SK-N-SH (cell line): ENCODE results near the gene MAML3. TPM values are rescaled to one million over a fixed set of nuclear protein-coding genes. Genes with fewer than 3 reads are reported as not detected.

Experiments used
- CTCF ChIA-PET: fragments of 300-600, 350-600 bp; formaldehyde crosslinking; extraction: SDS; loops from one replicate; lab custom pipeline; 2021; lab: Yijun Ruan, JAX
- POLR2A ChIA-PET: fragments of 350-600 bp; sonication (Branson Sonifier 250); formaldehyde crosslinking; extraction: SDS; loops from one replicate; lab custom pipeline; 2020; ENCODE audit warnings: antibody characterized with exemption, inconsistent platforms; lab: Yijun Ruan, JAX
- DNase-seq: peaks from one replicate; pipeline ENCODE4 v3.0.0; 2012
- H2AFZ ChIP-seq: fragments of 200-600 bp; sonication (generic); 2 replicates; pipeline ENCODE4 v1.8.1; 2016; ENCODE audit warnings: antibody characterized with exemption, mild to moderate bottlenecking, low read depth
- H3F3A ChIP-seq: fragments of 200-600 bp; sonication (generic); replicated peaks from 2 replicates; pipeline ENCODE3; 2016; ENCODE audit warnings: antibody characterized with exemption, mild to moderate bottlenecking; ENCODE audit not compliant: insufficient read depth
- H3K27ac ChIP-seq, 2 experiments: fragments of 200-500 bp in 1 of 2; fragments of 200-600 bp in 1 of 2; sonication (Bioruptor generic) in 1 of 2; sonication (generic), shearing (Covaris generic) in 1 of 2; 2 replicates each; pipeline versions ENCODE4 v1.5.1 to v1.6.1; 2014 to 2016; ENCODE audit warnings: low read depth in 2 of 2, inconsistent platforms in 1 of 2, low read length in 1 of 2, mild to moderate bottlenecking in 1 of 2, mixed read lengths in 1 of 2
- H3K27me3 ChIP-seq: fragments of 200-600 bp; sonication (generic), shearing (Covaris generic); 2 replicates; pipeline ENCODE4 v1.6.1; 2016; ENCODE audit warnings: mixed run types; ENCODE audit not compliant: insufficient read depth
- H3K36me3 ChIP-seq, 2 experiments: fragments of 200-500 bp in 1 of 2; fragments of 200-600 bp in 1 of 2; sonication (Bioruptor generic) in 1 of 2; sonication (generic) in 1 of 2; replicated peaks in 1 of 2; 2 replicates each; pipeline versions ENCODE3 to v1.5.1; 2014 to 2016; ENCODE audit warnings: low read length in 1 of 2, mild to moderate bottlenecking in 1 of 2; ENCODE audit not compliant: insufficient read depth in 2 of 2, control insufficient read depth in 1 of 2
- H3K4me1 ChIP-seq, 2 experiments: fragments of 200-500 bp in 1 of 2; fragments of 200-600 bp in 1 of 2; sonication (Bioruptor generic) in 1 of 2; sonication (generic), shearing (Covaris generic) in 1 of 2; 2 replicates each; pipeline versions ENCODE4 v1.5.1 to v1.6.1; 2014 to 2016; ENCODE audit warnings: low read depth in 1 of 2, low read length in 1 of 2, mixed run types in 1 of 2; ENCODE audit not compliant: insufficient read depth in 2 of 2, control insufficient read depth in 1 of 2
- H3K4me2 ChIP-seq: fragments of 200-600 bp; sonication (generic), shearing (Covaris generic); 2 replicates; pipeline ENCODE4 v1.6.1; 2017; ENCODE audit warnings: mixed run types
- H3K4me3 ChIP-seq, 2 experiments: fragments of 200-500 bp in 1 of 2; fragments of 200-600 bp in 1 of 2; sonication (Bioruptor generic) in 1 of 2; sonication (generic), shearing (Covaris generic) in 1 of 2; 2 replicates each; pipeline versions ENCODE4 v1.5.1 to v1.8.1; 2014 to 2016; ENCODE audit warnings: low read depth in 2 of 2, inconsistent platforms in 1 of 2, low read length in 1 of 2, mild to moderate bottlenecking in 1 of 2, mixed read lengths in 1 of 2, moderate library complexity in 1 of 2
- H3K79me2 ChIP-seq: fragments of 200-600 bp; sonication (generic); 2 replicates; pipeline ENCODE4 v1.8.1; 2017; ENCODE audit warnings: mild to moderate bottlenecking; ENCODE audit not compliant: insufficient read depth
- H3K9ac ChIP-seq: fragments of 200-600 bp; sonication (generic); 2 replicates; pipeline ENCODE4 v1.6.1; 2017; ENCODE audit warnings: mixed run types
- H3K9me2 ChIP-seq: fragments of 200-600 bp; sonication (generic); 2 replicates; pipeline ENCODE4 v1.6.1; 2017; ENCODE audit warnings: mixed run types
- H3K9me3 ChIP-seq: fragments of 200-600 bp; sonication (generic); 2 replicates; pipeline ENCODE4 v1.6.1; 2017; ENCODE audit warnings: mixed run types, mild to moderate bottlenecking, moderate library complexity
- H4K20me1 ChIP-seq: fragments of 200-600 bp; sonication (generic); 2 replicates; pipeline ENCODE4 v1.6.1; 2017; ENCODE audit warnings: mild to moderate bottlenecking, mixed run types; ENCODE audit not compliant: insufficient read depth
- CHD2 ChIP-seq: fragments of 150-350 bp; IDR thresholded peaks from 2 replicates; pipeline ENCODE4 v1.6.1; 2018; ENCODE audit warnings: low read length; ENCODE audit not compliant: partially characterized antibody
- ELF1 ChIP-seq: IDR thresholded peaks from 2 replicates; pipeline ENCODE4 v1.4.0; 2012
- EP300 ChIP-seq, 2 experiments: IDR thresholded peaks; 2 replicates each; pipeline versions ENCODE4 v1.4.0 to v1.6.1; 2012; ENCODE audit warnings: borderline replicate concordance in 1 of 2, low read depth in 1 of 2, low read length in 1 of 2
- FOSL2 ChIP-seq: IDR thresholded peaks from 2 replicates; pipeline ENCODE4 v1.4.0; 2012; ENCODE audit warnings: low read depth, mild to moderate bottlenecking, moderate library complexity, borderline replicate concordance
- JUND ChIP-seq: IDR thresholded peaks from 2 replicates; pipeline ENCODE4 v1.4.0; 2012
- MEF2A ChIP-seq: IDR thresholded peaks from 2 replicates; pipeline ENCODE4 v1.4.0; 2012; ENCODE audit warnings: low read depth, borderline replicate concordance
- NFIC ChIP-seq: IDR thresholded peaks from 2 replicates; pipeline ENCODE4 v1.4.0; 2012; ENCODE audit warnings: borderline replicate concordance
- NRF1 ChIP-seq: IDR thresholded peaks from 2 replicates; pipeline ENCODE4 v1.6.1; 2012; ENCODE audit warnings: low read depth, mild to moderate bottlenecking, low read length
- POLR2AphosphoS5 ChIP-seq: IDR thresholded peaks from 2 replicates; pipeline ENCODE4 v1.6.1; 2012; ENCODE audit warnings: low read depth, low read length
- RAD21 ChIP-seq: IDR thresholded peaks from 2 replicates; pipeline ENCODE4 v1.6.1; 2012; ENCODE audit warnings: mild to moderate bottlenecking, low read length
- SMC3 ChIP-seq: IDR thresholded peaks from 2 replicates; pipeline ENCODE4 v1.6.1; 2012; ENCODE audit warnings: low read depth, low read length, improper control_type of control experiment
- YY1 ChIP-seq: IDR thresholded peaks from 2 replicates; pipeline ENCODE4 v1.4.0; 2012; ENCODE audit warnings: low read depth, mild to moderate bottlenecking
- WGBS: methylation state at CpG from one replicate; pipeline ENCODE4 v1.1.6; 2017; ENCODE audit warnings: low lambda C conversion rate; 5-methylcytosine and 5-hydroxymethylcytosine counted together
- polyA plus RNA-seq, 3 experiments: library from polyadenylated mRNA; depleted of rRNA; stranded (reverse); fragments of >200 nt; gene quantifications; 2 replicates each; pipeline ENCODE4 v1.2.3, GENCODE V29; 2012
- TF ChIP-seq, protein P1 (sequence below): IDR thresholded peaks from 2 replicates; pipeline ENCODE4 v1.4.0; 2012; ENCODE audit warnings: low read depth, borderline replicate concordance
- TF ChIP-seq, protein P2 (sequence below): fragments of 200-600 bp; sonication (generic); IDR thresholded peaks from 2 replicates; pipeline ENCODE4 v1.6.1; 2017; ENCODE audit warnings: antibody characterized with exemption, mild to moderate bottlenecking, moderate library complexity
- TF ChIP-seq, protein P3 (sequence below): IDR thresholded peaks from 2 replicates; pipeline ENCODE4 v1.6.1; 2012; ENCODE audit warnings: mild to moderate bottlenecking, low read depth, low read length, moderate library complexity
- TF ChIP-seq, protein P4 (sequence below): IDR thresholded peaks from 2 replicates; pipeline ENCODE4; 2012

MAML3 gene
- polyA plus RNA-seq, 1 of the 3 experiments (the other 2 are of a cell fraction): 5.3 TPM

DNA sequence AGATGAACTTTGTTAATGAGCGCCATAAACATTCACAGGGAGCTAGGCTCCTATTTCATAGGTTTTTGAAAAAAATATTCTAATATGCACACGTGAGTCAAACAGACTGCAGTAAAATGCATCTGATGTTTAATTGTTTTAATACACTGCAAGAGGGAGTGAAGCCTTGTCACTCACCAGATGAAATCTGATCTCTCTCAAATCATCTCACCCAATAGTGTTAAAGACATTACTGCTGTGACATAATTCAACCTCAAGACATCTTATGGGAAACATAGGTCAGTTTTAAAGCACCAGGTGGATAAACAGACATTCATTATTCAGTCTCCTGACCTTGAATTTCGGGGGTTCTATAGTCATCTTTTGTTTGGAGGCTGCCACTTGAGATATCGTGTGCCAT, 148.3 kb downstream of the MAML3 start:
- CTCF ChIA-PET: no interaction called here
- POLR2A ChIA-PET: no interaction called here
- H3K9ac ChIP-seq: no peak overlapping the region
- no peaks in the 10 kb centered on the region for H4K20me1 ChIP-seq
- 83% methylated on average over 4 of the region's 4 CpGs for WGBS
- peaks cover 10 to 45% of the 10 kb centered on the region in 2 experiments; a peak in 3 of 4 replicates for H3K4me1 ChIP-seq
- H2AFZ ChIP-seq: no peak overlapping the region
- no peak overlapping the region for H3K4me3 ChIP-seq
- H3K9me3 ChIP-seq: no peaks in the 10 kb centered on the region
- no peak overlapping the region for H3K4me2 ChIP-seq
- H3K79me2 ChIP-seq: 0 out of 2 replicates have a peak, but pooled peaks cover 5% of the 10 kb centered on the region
- no peaks in the 10 kb centered on the region for H3K27me3 ChIP-seq
- DNase-seq: peak; percentile 23
- no peaks in the 10 kb centered on the region for H3F3A ChIP-seq
- peak overlapping the region in 1 of 2 experiments; percentile 96; a peak in 2 of 4 replicates for H3K27ac ChIP-seq
- no peaks in the 10 kb centered on the region for H3K36me3 ChIP-seq
- TF ChIP-seq POLR2AphosphoS5 (no peak), EP300 (IDR thresholded peaks at IDR 0.05; ENCODE audit: borderline replicate concordance in 1 of 2, low read depth in 1 of 2, low read length in 1 of 2) (no peak), CHD2 (no peak), FOSL2 (no peak), MEF2A (no peak), ELF1 (no peak), SMC3 (no peak)
- TF ChIP-seq, protein P1, sequence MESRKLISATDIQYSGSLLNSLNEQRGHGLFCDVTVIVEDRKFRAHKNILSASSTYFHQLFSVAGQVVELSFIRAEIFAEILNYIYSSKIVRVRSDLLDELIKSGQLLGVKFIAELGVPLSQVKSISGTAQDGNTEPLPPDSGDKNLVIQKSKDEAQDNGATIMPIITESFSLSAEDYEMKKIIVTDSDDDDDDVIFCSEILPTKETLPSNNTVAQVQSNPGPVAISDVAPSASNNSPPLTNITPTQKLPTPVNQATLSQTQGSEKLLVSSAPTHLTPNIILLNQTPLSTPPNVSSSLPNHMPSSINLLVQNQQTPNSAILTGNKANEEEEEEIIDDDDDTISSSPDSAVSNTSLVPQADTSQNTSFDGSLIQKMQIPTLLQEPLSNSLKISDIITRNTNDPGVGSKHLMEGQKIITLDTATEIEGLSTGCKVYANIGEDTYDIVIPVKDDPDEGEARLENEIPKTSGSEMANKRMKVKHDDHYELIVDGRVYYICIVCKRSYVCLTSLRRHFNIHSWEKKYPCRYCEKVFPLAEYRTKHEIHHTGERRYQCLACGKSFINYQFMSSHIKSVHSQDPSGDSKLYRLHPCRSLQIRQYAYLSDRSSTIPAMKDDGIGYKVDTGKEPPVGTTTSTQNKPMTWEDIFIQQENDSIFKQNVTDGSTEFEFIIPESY: no peak
- no peaks in the 10 kb centered on the region for H3K9me2 ChIP-seq

DNA sequence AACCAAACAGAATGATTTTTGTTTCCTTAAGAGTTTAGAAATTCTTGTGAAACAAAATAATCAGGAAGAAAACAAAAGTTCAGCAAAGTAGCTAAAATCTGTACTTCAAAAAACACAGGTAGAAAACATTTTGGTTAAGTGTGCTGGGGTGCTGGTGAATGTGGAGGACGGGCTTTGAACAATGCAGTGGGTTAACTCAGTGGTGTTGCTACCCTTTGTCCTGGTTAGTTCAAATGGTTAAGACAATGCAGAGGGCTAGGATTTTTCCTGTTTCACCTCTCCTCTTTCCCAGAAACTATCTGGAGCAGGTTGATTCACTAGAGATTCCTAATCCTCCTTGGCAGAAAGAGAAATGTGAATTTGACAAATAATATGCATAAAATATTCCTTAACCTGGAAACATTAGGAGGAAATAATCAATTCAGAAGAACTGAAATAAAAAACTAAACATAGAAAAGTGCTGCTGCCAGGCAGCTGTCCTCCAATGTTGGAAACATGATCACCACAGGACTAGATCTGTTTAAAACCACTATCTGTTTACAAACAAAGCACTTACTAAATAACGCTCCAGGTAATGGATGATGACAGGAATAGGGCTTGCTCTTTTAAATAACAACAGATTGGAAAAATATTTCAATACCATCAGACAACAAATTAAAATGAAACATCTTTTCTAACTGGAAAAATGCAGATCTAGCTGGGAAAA, 148.9 kb downstream of the MAML3 start:
- Histone ChIP-seq H3K4me1 (peaks cover 10 to 45% of the 10 kb centered on the region in 2 experiments; a peak in 3 of 4 replicates), H4K20me1 (no peaks in the 10 kb centered on the region), H3K79me2 (0 out of 2 replicates have a peak, but pooled peaks cover 5% of the 10 kb centered on the region), H3K4me2 (peak overlapping the region; percentile 61), H3K9me2 (no peaks in the 10 kb centered on the region), H3F3A (no peaks in the 10 kb centered on the region), H3K27me3 (no peaks in the 10 kb centered on the region), H2AFZ (peak overlapping the region; percentile 79; the same call in 1 of the 2 replicates), H3K4me3 (peak overlapping the region; percentile 33 to 54; a peak in 3 of 4 replicates), H3K9ac (peak overlapping the region; percentile 61), H3K9me3 (no peaks in the 10 kb centered on the region), H3K36me3 (no peaks in the 10 kb centered on the region), H3K27ac (peak overlapping the region; percentile 62 to 96)
- POLR2A ChIA-PET: interaction anchor here (0.8 to 1.9 kb wide), 4 partner anchors 31 to 233 kb away, joined by 3 to 7 read pairs (median 5); no protein-coding TSS in a partner anchor
- CTCF ChIA-PET: interaction anchor here (0.7 to 1.3 kb wide), 3 partner anchors 19 to 271 kb away, joined by 3 to 5 read pairs (median 3); no protein-coding TSS in a partner anchor
- peak; percentile 39 for DNase-seq
- 65% methylated on average over 2 of the region's 2 CpGs for WGBS
- TF ChIP-seq, protein P2, sequence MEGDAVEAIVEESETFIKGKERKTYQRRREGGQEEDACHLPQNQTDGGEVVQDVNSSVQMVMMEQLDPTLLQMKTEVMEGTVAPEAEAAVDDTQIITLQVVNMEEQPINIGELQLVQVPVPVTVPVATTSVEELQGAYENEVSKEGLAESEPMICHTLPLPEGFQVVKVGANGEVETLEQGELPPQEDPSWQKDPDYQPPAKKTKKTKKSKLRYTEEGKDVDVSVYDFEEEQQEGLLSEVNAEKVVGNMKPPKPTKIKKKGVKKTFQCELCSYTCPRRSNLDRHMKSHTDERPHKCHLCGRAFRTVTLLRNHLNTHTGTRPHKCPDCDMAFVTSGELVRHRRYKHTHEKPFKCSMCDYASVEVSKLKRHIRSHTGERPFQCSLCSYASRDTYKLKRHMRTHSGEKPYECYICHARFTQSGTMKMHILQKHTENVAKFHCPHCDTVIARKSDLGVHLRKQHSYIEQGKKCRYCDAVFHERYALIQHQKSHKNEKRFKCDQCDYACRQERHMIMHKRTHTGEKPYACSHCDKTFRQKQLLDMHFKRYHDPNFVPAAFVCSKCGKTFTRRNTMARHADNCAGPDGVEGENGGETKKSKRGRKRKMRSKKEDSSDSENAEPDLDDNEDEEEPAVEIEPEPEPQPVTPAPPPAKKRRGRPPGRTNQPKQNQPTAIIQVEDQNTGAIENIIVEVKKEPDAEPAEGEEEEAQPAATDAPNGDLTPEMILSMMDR: no peak
- TF ChIP-seq NRF1: no peak
- TF ChIP-seq RAD21: no peak
- TF ChIP-seq NFIC: no peak
- TF ChIP-seq, protein P3, sequence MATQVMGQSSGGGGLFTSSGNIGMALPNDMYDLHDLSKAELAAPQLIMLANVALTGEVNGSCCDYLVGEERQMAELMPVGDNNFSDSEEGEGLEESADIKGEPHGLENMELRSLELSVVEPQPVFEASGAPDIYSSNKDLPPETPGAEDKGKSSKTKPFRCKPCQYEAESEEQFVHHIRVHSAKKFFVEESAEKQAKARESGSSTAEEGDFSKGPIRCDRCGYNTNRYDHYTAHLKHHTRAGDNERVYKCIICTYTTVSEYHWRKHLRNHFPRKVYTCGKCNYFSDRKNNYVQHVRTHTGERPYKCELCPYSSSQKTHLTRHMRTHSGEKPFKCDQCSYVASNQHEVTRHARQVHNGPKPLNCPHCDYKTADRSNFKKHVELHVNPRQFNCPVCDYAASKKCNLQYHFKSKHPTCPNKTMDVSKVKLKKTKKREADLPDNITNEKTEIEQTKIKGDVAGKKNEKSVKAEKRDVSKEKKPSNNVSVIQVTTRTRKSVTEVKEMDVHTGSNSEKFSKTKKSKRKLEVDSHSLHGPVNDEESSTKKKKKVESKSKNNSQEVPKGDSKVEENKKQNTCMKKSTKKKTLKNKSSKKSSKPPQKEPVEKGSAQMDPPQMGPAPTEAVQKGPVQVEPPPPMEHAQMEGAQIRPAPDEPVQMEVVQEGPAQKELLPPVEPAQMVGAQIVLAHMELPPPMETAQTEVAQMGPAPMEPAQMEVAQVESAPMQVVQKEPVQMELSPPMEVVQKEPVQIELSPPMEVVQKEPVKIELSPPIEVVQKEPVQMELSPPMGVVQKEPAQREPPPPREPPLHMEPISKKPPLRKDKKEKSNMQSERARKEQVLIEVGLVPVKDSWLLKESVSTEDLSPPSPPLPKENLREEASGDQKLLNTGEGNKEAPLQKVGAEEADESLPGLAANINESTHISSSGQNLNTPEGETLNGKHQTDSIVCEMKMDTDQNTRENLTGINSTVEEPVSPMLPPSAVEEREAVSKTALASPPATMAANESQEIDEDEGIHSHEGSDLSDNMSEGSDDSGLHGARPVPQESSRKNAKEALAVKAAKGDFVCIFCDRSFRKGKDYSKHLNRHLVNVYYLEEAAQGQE: no peak
- TF ChIP-seq YY1: no peak
- TF ChIP-seq, protein P4, sequence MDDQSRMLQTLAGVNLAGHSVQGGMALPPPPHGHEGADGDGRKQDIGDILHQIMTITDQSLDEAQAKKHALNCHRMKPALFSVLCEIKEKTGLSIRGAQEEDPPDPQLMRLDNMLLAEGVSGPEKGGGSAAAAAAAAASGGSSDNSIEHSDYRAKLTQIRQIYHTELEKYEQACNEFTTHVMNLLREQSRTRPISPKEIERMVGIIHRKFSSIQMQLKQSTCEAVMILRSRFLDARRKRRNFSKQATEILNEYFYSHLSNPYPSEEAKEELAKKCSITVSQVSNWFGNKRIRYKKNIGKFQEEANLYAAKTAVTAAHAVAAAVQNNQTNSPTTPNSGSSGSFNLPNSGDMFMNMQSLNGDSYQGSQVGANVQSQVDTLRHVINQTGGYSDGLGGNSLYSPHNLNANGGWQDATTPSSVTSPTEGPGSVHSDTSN: no peak
- no peak for TF ChIP-seq SMC3
- TF ChIP-seq JUND: no peak
